HG03039 (cell line): Measurements from ENCODE around the gene PLEKHN1.

Source experiments
- ATAC-seq: cut with Tn5 transposase; IDR thresholded peaks from one replicate; pipeline ENCODE4 v1.9.1; 2021; ENCODE audit warnings: mild to moderate bottlenecking, moderate library complexity; ENCODE audit not compliant: unreplicated experiment

Gene PLEKHN1

GRCh38 chr1:1022302-1023009 lies 56.2 kb downstream of the PLEKHN1 start:
- no peak for ATAC-seq

- ATAC-seq: no peak
Measured at GRCh38 chr1:1023700-1024099, 57.4 kb downstream of the PLEKHN1 start.

GRCh38 chr1:1024149-1024770 lies 58.0 kb downstream of the PLEKHN1 start:
- no peak for ATAC-seq

GRCh38 chr1:1024771-1025699 lies 58.8 kb downstream of the PLEKHN1 start:
- no peak for ATAC-seq
